Measurements from ENCODE around the gene LRRN2. TPM values are rescaled to one million over a fixed set of nuclear protein-coding genes. Genes with fewer than 3 reads are reported as not detected.

LRRN2 gene
- polyA plus RNA-seq, 1 donor from 2014 or later = 3.3 TPM

DNA sequence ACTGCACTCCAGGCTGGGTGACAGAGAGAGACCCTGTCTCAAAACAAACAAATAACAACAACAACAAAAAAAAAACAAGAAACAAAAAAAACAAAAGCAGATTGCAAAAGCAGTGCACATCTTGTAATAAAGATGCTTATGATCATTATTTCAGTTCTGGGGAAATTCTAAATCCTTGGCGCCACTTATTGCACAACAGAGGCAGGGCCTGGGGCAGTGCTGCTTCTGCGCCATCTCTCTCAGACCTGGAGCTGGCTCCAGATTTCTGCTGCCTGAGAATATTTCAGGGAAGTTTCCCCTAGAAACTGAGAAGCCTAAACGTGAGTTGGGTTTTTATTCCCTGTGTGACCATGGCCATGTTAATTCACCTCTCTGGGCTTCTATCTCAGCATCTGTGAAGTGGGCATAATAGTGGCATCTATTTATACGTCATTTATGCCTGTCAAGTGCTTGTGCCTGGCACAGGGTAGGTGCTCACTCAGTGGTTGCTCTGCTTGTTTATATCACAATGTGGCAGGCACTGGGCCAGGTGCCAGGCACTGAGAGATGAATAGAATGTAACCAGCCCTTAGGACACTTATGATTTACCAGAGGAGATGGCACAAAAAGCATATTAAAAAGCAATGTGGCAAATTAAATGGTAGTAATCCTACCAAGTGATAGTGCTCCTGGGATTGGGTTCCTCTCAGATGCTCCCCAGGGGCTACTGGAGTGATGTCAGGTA is 101.5 kb downstream of the LRRN2 start:
- Histone ChIP-seq H3K4me2 (ENCODE audit: low read length) (no peak overlapping the region), H3K27me3 (ENCODE audit: insufficient read depth, low read depth, low read length) (no peaks in the 10 kb centered on the region), H3K4me3 (ENCODE audit: low read length) (no peak overlapping the region), H3K36me3 (ENCODE audit: insufficient read depth, low read length) (no peaks in the 10 kb centered on the region), H3K9ac (ENCODE audit: low read length) (no peak overlapping the region), H3K9me3 (ENCODE audit: low read length) (no peaks in the 10 kb centered on the region), H3K79me2 (replicated peaks; ENCODE audit: insufficient read depth, low read length) (no peaks in the 10 kb centered on the region), H3F3A (ENCODE audit: insufficient read depth, low read length, poor library complexity, severe bottlenecking) (no peaks in the 10 kb centered on the region), H2AFZ (ENCODE audit: low read depth, low read length) (no peak overlapping the region), H3K27ac (ENCODE audit: low read length) (no peak overlapping the region), H3K9me2 (ENCODE audit: insufficient read depth, low read length) (no peaks in the 10 kb centered on the region), H4K20me1 (ENCODE audit: insufficient read depth) (no peaks in the 10 kb centered on the region)
- TF ChIP-seq MXI1 (conservative IDR thresholded peaks at IDR 0.05; ENCODE audit: poor library complexity, severe bottlenecking) = no peak
- no peak for TF ChIP-seq TAF1 (IDR thresholded peaks at IDR 0.05; ENCODE audit: low read depth)
- no peak for TF ChIP-seq EP300 (conservative IDR thresholded peaks at IDR 0.05; ENCODE audit: poor library complexity, severe bottlenecking)
- TF ChIP-seq EZH2 (IDR thresholded peaks at IDR 0.05; ENCODE audit: borderline replicate concordance, insufficient read depth, low read length, poor library complexity, severe bottlenecking) = no peak
- TF ChIP-seq SMC3 (conservative IDR thresholded peaks at IDR 0.05; ENCODE audit: poor library complexity) = no peak
- TF ChIP-seq POLR2AphosphoS5 (IDR thresholded peaks at IDR 0.05) = no peak
- no peak for TF ChIP-seq CTCF (IDR thresholded peaks at IDR 0.05; ENCODE audit: poor library complexity, severe bottlenecking)
- TF ChIP-seq REST (IDR thresholded peaks at IDR 0.05; ENCODE audit: borderline replicate concordance) = no peak
- no peak for TF ChIP-seq RAD21 (conservative IDR thresholded peaks at IDR 0.05)

DNA sequence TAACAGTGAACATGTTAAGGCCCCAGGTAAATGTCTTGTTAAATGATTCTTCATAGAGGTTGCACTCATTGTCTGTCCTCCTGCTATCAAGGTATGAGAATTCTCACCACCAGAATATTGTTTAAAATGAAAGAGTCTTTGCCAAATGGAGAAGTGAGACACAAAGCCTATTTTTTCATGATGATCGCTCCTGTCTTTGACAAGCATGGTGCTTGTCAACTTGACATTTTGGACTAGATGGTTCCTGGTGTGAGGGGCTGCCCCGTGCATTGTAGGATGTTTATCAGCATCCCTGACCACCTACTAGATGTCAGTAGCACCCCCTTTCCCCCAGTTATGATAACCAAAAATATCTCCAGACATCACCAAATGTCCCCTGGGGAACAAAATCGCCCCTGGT is 103.8 kb downstream of the LRRN2 start:
- Histone ChIP-seq H2AFZ (ENCODE audit: low read depth, low read length) (no peak overlapping the region), H3K79me2 (replicated peaks; ENCODE audit: insufficient read depth, low read length) (no peaks in the 10 kb centered on the region), H3K9me2 (ENCODE audit: insufficient read depth, low read length) (no peaks in the 10 kb centered on the region), H4K20me1 (ENCODE audit: insufficient read depth) (no peaks in the 10 kb centered on the region), H3K4me3 (ENCODE audit: low read length) (no peak overlapping the region), H3K9ac (ENCODE audit: low read length) (no peak overlapping the region), H3F3A (ENCODE audit: insufficient read depth, low read length, poor library complexity, severe bottlenecking) (no peaks in the 10 kb centered on the region), H3K9me3 (ENCODE audit: low read length) (no peaks in the 10 kb centered on the region), H3K36me3 (ENCODE audit: insufficient read depth, low read length) (no peaks in the 10 kb centered on the region), H3K4me2 (ENCODE audit: low read length) (no peak overlapping the region), H3K27me3 (ENCODE audit: insufficient read depth, low read depth, low read length) (no peaks in the 10 kb centered on the region), H3K27ac (ENCODE audit: low read length) (no peak overlapping the region)
- TF ChIP-seq SMC3 (conservative IDR thresholded peaks at IDR 0.05; ENCODE audit: poor library complexity) (no peak), CTCF (IDR thresholded peaks at IDR 0.05; ENCODE audit: poor library complexity, severe bottlenecking) (no peak), RAD21 (conservative IDR thresholded peaks at IDR 0.05) (no peak), EP300 (conservative IDR thresholded peaks at IDR 0.05; ENCODE audit: poor library complexity, severe bottlenecking) (no peak), POLR2AphosphoS5 (IDR thresholded peaks at IDR 0.05) (no peak), MXI1 (conservative IDR thresholded peaks at IDR 0.05; ENCODE audit: poor library complexity, severe bottlenecking) (no peak), REST (IDR thresholded peaks at IDR 0.05; ENCODE audit: borderline replicate concordance) (no peak), TAF1 (IDR thresholded peaks at IDR 0.05; ENCODE audit: low read depth) (no peak), EZH2 (IDR thresholded peaks at IDR 0.05; ENCODE audit: borderline replicate concordance, insufficient read depth, low read length, poor library complexity, severe bottlenecking) (no peak)
